H1 (cell line): Measurements from ENCODE around the gene MYPOP. TPM values are rescaled to one million over a fixed set of nuclear protein-coding genes. Genes with fewer than 3 reads are reported as not detected.

ENCODE experiments used
- CHD7 ChIP-seq: fragments of 300-600 bp; sonication (generic); IDR thresholded peaks from 2 replicates; pipeline ENCODE4 v1.7.1; 2012; ENCODE audit warnings: low read length, moderate library complexity, mild to moderate bottlenecking, inconsistent platforms; ENCODE audit not compliant: insufficient replicate concordance
- RFX5 ChIP-seq: IDR thresholded peaks from 2 replicates; pipeline ENCODE4 v1.6.1; 2011; ENCODE audit warnings: low read depth, low read length, improper control_type of control experiment, borderline replicate concordance
- ZNF274 ChIP-seq: IDR thresholded peaks from 2 replicates; pipeline ENCODE4 v1.7.0; 2012; ENCODE audit warnings: low read length, borderline replicate concordance; ENCODE audit errors: extremely low read depth
- polyA plus RNA-seq, 7 experiments: library from polyadenylated mRNA; depleted of rRNA in 3 of 7; stranded (reverse) in 5 of 7; unstranded in 2 of 7; fragments of >200 nt in 5 of 7; fragments of 200-250 nt in 2 of 7; gene quantifications; 1 replicate in 5 of 7; 2 replicates in 1 of 7; 4 replicates in 1 of 7; pipeline versions ENCODE4 v1.2.1 to v1.2.3, GENCODE V29; 2011 to 2013; ENCODE audit warnings: missing spikeins in 2 of 7, mixed read lengths in 2 of 7
- total RNA-seq: library from RNA; stranded (reverse); fragmentation: NEBNext Ultra II Directional; extraction: Animal tissue kit (Norgen Biotek cat#: 25700); gene quantifications from 2 replicates; pipeline ENCODE4 v1.2.1, GENCODE V29; 2021

The MYPOP gene
- total and polyA plus RNA-seq, 2 of the 8 experiments (the other 6 are each of a cell fraction or from before 2014, with no cell fraction given): 3.2 to 11.1 TPM

GRCh38 chr19:45842198-45842597 is 60.2 kb downstream of the MYPOP start (continued):
- TF ChIP-seq CHD7: no peak
- TF ChIP-seq ZNF274: no peak
- TF ChIP-seq RFX5: no peak
